HCT116 (cell line): ENCODE data around the gene DIP2B. TPM values are rescaled to one million over a fixed set of nuclear protein-coding genes. Genes with fewer than 3 reads are reported as not detected.
A peak's percentile ranks its signal among the peaks of the same experiment; 100 is the strongest.

ENCODE experiments used
- ATAC-seq: fragments of 200-7000 bp; cut with Tn5 transposase; 2 replicates; pipeline ENCODE4 v1.9.1; 2020; ENCODE audit warnings: mild to moderate bottlenecking, moderate library complexity
- BruUV-seq: library from RNA; stranded (reverse); fragments of 400-500 nt; replicated peaks from 2 replicates; lab custom pipeline; 2021; lab: Mats Ljungman, UMichigan
- CTCF ChIA-PET: fragments of 300-600 bp; sonication (Branson Sonifier 250); formaldehyde crosslinking; loops from one replicate; lab custom pipeline; 2021; ENCODE audit warnings: antibody characterized with exemption; lab: Charles Lee
- POLR2A ChIA-PET: fragments of 300-600, 350-600 bp; sonication (Branson Sonifier 250); formaldehyde crosslinking; loops from one replicate; lab custom pipeline; 2021; ENCODE audit warnings: antibody characterized with exemption; lab: Charles Lee
- RAD21 ChIA-PET, 2 experiments: fragments of 300-600 bp; sonication (Branson Sonifier 250); formaldehyde crosslinking; loops; one replicate each; lab custom pipeline; 2023; ENCODE audit warnings: low total read pairs in 2 of 2; ENCODE audit not compliant: uncharacterized antibody in 2 of 2, unreplicated experiment in 2 of 2, low non-redundant PET in 1 of 2; lab: Charles Lee
- DNase-seq: peaks from one replicate; pipeline ENCODE4 v3.0.0-alpha.2; 2010; ENCODE audit warnings: low read depth, low spot score
- H2AFZ ChIP-seq: fragments of 200-600 bp; shearing (Covaris generic), sonication (generic); 2 replicates; pipeline ENCODE4 v1.6.1; 2017; ENCODE audit warnings: low read depth, mixed run types, mixed read lengths, antibody characterized with exemption, low read length; ENCODE audit not compliant: poor library complexity, severe bottlenecking
- H3K27ac ChIP-seq: 2 replicates; pipeline ENCODE4 v1.5.1; 2012; ENCODE audit warnings: low read depth, low read length
- H3K27me3 ChIP-seq: fragments of 200-600 bp; sonication (generic); 2 replicates; pipeline ENCODE4 v1.6.1; 2016; ENCODE audit warnings: mixed run types, low read length, mixed read lengths; ENCODE audit not compliant: insufficient read depth
- H3K36me3 ChIP-seq, 2 experiments: fragments of 200-500 bp in 1 of 2; fragments of 200-600 bp in 1 of 2; sonication (Bioruptor generic) in 1 of 2; sonication (generic) in 1 of 2; 2 replicates each; pipeline versions ENCODE4 v1.5.1 to v1.6.1; 2014 to 2016; ENCODE audit warnings: low read length in 2 of 2, inconsistent platforms in 1 of 2, mixed read lengths in 1 of 2, mixed run types in 1 of 2; ENCODE audit not compliant: insufficient read depth in 2 of 2, control insufficient read depth in 1 of 2
- H3K4me1 ChIP-seq, 2 experiments: fragments of 200-600 bp in 1 of 2; sonication (generic) in 1 of 2; 2 replicates each; pipeline versions ENCODE4 v1.5.1 to v1.6.1; 2012 to 2017; ENCODE audit warnings: low read length in 2 of 2, inconsistent platforms in 1 of 2, mild to moderate bottlenecking in 1 of 2, mixed read lengths in 1 of 2, mixed run types in 1 of 2, moderate library complexity in 1 of 2; ENCODE audit not compliant: insufficient read depth in 2 of 2, control insufficient read depth in 1 of 2
- H3K4me2 ChIP-seq: fragments of 200-600 bp; sonication (generic); 2 replicates; pipeline ENCODE4 v1.6.1; 2017; ENCODE audit warnings: mixed run types, low read length, mixed read lengths
- H3K4me3 ChIP-seq, 2 experiments: fragments of 200-600 bp in 1 of 2; sonication (generic) in 1 of 2; replicated peaks in 1 of 2; 2 replicates each; pipeline ENCODE4 v1.5.1; 2011 to 2016; ENCODE audit warnings: low read length in 2 of 2, control low read depth in 1 of 2, low read depth in 1 of 2, mild to moderate bottlenecking in 1 of 2, mixed read lengths in 1 of 2, mixed run types in 1 of 2
- H3K79me2 ChIP-seq: fragments of 200-600 bp; sonication (generic); 2 replicates; pipeline ENCODE4 v1.6.1; 2017; ENCODE audit warnings: mild to moderate bottlenecking, mixed run types, low read length, moderate library complexity, mixed read lengths; ENCODE audit not compliant: insufficient read depth
- H3K9ac ChIP-seq: fragments of 200-600 bp; sonication (generic); 2 replicates; pipeline ENCODE4 v1.6.1; 2016; ENCODE audit warnings: low read length, mixed read lengths
- H3K9me2 ChIP-seq: fragments of 200-600 bp; sonication (generic), shearing (Covaris generic); 2 replicates; pipeline ENCODE4 v1.6.1; 2017; ENCODE audit warnings: mixed run types, mild to moderate bottlenecking, moderate library complexity; ENCODE audit not compliant: insufficient read depth
- H3K9me3 ChIP-seq, 2 experiments: fragments of 200-500 bp in 1 of 2; fragments of 200-600 bp in 1 of 2; sonication (Bioruptor generic) in 1 of 2; sonication (generic) in 1 of 2; 2 replicates each; pipeline ENCODE4 v1.6.1; 2014 to 2017; ENCODE audit warnings: low read length in 2 of 2, mixed read lengths in 2 of 2, inconsistent platforms in 1 of 2, low read depth in 1 of 2, mild to moderate bottlenecking in 1 of 2, mixed run types in 1 of 2, moderate library complexity in 1 of 2; ENCODE audit not compliant: control insufficient read depth in 1 of 2, insufficient read depth in 1 of 2
- H4K20me1 ChIP-seq: fragments of 200-600 bp; sonication (generic), shearing (Covaris generic); 2 replicates; pipeline ENCODE4 v1.6.1; 2017; ENCODE audit warnings: mixed run types, mild to moderate bottlenecking, moderate library complexity; ENCODE audit not compliant: insufficient read depth
- EGR1 ChIP-seq: IDR thresholded peaks from 2 replicates; pipeline ENCODE4 v1.6.1; 2012; ENCODE audit warnings: low read depth
- EZH2 ChIP-seq: fragments of 200-600 bp; sonication (generic); IDR thresholded peaks from 2 replicates; pipeline ENCODE4 v1.6.1; 2017; ENCODE audit warnings: antibody characterized with exemption, mixed run types
- FOSL1 ChIP-seq: IDR thresholded peaks from 2 replicates; pipeline ENCODE4 v1.6.1; 2012; ENCODE audit warnings: low read depth
- POLR2A ChIP-seq: IDR thresholded peaks from 2 replicates; pipeline ENCODE4 v1.7.0; 2011; ENCODE audit warnings: borderline replicate concordance; ENCODE audit not compliant: insufficient read depth, insufficient read length; ENCODE audit errors: extremely low read depth
- ZBTB33 ChIP-seq: IDR thresholded peaks from 2 replicates; pipeline ENCODE4 v1.6.1; 2011; ENCODE audit warnings: mild to moderate bottlenecking, low read length, moderate library complexity; ENCODE audit not compliant: insufficient replicate concordance; ENCODE audit errors: extremely low read depth
- intact Hi-C: fragments of 100-400 bp; cut with micrococcal nuclease; formaldehyde crosslinking; loops from 2 replicates; pipeline ENCODE4 v1.10.0; 2022
- total RNA-seq: library from RNA; stranded (reverse); gene quantifications from one replicate; pipeline ENCODE4 v1.2.1, GENCODE V29; 2021; ENCODE audit not compliant: unreplicated experiment
- TF ChIP-seq, protein P1 (sequence below): IDR thresholded peaks from 2 replicates; pipeline ENCODE4 v1.6.1; 2012; ENCODE audit warnings: low read depth
- TF ChIP-seq, protein P2 (sequence below): IDR thresholded peaks from 2 replicates; pipeline ENCODE4 v1.6.1; 2012

Gene DIP2B
- total RNA-seq, 1 experiment from 2014 or later: 32.3 TPM

- ChIA-PET RAD21 (no interaction called here), POLR2A (no interaction called here), CTCF (no interaction called here)
- BruUV-seq: no TSS peak
- no peaks in the 10 kb centered on the region for H3K27me3 ChIP-seq
- no peaks in the 10 kb centered on the region for H3K9me2 ChIP-seq
- H3K4me1 ChIP-seq: peaks cover 7 to 21% of the 10 kb centered on the region in 2 experiments; a peak in 3 of 4 replicates
- no peak overlapping the region for H3K4me3 ChIP-seq
- DNase-seq (no peak), ATAC-seq (no peak)
- no peak overlapping the region for H2AFZ ChIP-seq
- H3K9ac ChIP-seq: no peak overlapping the region
- H3K4me2 ChIP-seq: no peak overlapping the region
- H4K20me1 ChIP-seq: no peaks in the 10 kb centered on the region
- no peak overlapping the region for H3K27ac ChIP-seq
- no peaks in the 10 kb centered on the region for H3K9me3 ChIP-seq
- intact Hi-C loops: no loop called here
- TF ChIP-seq, protein P1, sequence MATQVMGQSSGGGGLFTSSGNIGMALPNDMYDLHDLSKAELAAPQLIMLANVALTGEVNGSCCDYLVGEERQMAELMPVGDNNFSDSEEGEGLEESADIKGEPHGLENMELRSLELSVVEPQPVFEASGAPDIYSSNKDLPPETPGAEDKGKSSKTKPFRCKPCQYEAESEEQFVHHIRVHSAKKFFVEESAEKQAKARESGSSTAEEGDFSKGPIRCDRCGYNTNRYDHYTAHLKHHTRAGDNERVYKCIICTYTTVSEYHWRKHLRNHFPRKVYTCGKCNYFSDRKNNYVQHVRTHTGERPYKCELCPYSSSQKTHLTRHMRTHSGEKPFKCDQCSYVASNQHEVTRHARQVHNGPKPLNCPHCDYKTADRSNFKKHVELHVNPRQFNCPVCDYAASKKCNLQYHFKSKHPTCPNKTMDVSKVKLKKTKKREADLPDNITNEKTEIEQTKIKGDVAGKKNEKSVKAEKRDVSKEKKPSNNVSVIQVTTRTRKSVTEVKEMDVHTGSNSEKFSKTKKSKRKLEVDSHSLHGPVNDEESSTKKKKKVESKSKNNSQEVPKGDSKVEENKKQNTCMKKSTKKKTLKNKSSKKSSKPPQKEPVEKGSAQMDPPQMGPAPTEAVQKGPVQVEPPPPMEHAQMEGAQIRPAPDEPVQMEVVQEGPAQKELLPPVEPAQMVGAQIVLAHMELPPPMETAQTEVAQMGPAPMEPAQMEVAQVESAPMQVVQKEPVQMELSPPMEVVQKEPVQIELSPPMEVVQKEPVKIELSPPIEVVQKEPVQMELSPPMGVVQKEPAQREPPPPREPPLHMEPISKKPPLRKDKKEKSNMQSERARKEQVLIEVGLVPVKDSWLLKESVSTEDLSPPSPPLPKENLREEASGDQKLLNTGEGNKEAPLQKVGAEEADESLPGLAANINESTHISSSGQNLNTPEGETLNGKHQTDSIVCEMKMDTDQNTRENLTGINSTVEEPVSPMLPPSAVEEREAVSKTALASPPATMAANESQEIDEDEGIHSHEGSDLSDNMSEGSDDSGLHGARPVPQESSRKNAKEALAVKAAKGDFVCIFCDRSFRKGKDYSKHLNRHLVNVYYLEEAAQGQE: peak; percentile 22
- TF ChIP-seq POLR2A: no peak
- TF ChIP-seq, protein P2, sequence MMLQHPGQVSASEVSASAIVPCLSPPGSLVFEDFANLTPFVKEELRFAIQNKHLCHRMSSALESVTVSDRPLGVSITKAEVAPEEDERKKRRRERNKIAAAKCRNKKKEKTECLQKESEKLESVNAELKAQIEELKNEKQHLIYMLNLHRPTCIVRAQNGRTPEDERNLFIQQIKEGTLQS: no peak
- peaks cover 65% of the 10 kb centered on the region for H3K79me2 ChIP-seq
- H3K36me3 ChIP-seq: no peaks in the 10 kb centered on the region
Observed at GRCh38 chr12:50584135-50584534, 79.3 kb downstream of the DIP2B start.

DNA sequence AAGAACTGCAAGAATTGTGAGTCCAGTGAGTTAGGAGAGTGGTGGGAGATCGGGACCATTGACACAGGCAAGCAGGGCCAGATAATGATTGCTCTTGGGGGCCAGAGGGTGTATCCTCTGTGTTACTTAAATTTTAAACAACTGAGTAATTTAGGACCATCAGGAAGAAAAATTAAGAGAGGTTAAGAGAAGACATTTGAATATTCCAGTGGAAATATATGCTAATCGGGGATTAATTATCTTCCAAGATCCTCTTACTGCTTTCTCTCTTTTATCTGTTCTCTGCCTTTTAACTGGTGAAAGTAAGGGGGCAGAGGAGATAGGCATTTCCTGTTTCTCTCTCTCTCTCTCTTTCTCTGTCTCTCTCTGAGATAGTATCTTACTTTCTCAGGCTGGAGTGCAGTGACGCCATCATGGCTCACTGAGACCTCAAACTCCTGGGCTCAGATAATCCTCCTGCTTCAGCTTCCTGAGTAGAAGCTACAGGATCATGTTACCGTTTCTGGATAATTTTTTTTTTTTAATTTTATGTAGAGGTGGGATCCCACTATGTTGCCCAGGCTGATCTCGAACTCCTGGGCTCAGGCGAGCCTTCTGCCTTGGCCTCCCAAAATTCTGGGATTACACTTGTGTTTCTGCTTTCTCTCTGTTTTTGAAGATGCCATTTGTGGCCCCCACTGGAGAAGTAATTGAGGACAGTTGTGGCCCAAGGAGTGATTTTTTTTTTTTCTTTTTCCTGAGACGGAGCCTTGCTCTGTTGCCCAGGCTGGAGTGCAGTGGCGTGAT, 85.1 kb downstream of the DIP2B start:
- H3K4me1 ChIP-seq: peaks cover 2 to 18% of the 10 kb centered on the region in 2 experiments; a peak in 1 of 4 replicates
- H3K4me3 ChIP-seq: no peak overlapping the region
- ATAC-seq (no peak), DNase-seq (no peak)
- no peaks in the 10 kb centered on the region for H4K20me1 ChIP-seq
- no peaks in the 10 kb centered on the region for H3K9me2 ChIP-seq
- H3K27ac ChIP-seq: no peak overlapping the region
- intact Hi-C loops: no loop called here
- ChIA-PET RAD21 (no interaction called here), POLR2A (interaction anchor here (0.7 kb wide), 1 partner anchor 1460 kb away, joined by 3 read pairs; no protein-coding TSS in a partner anchor), CTCF (no interaction called here)
- no peaks in the 10 kb centered on the region for H3K9me3 ChIP-seq
- H3K27me3 ChIP-seq: no peaks in the 10 kb centered on the region
- no peak overlapping the region for H2AFZ ChIP-seq
- H3K4me2 ChIP-seq: no peak overlapping the region
- no peak overlapping the region for H3K9ac ChIP-seq
- H3K36me3 ChIP-seq: no peaks in the 10 kb centered on the region
- peaks cover 45% of the 10 kb centered on the region for H3K79me2 ChIP-seq
- no TSS peak for BruUV-seq
- TF ChIP-seq, protein P2: no peak
- no peak for TF ChIP-seq FOSL1
- no peak for TF ChIP-seq EGR1
- no peak for TF ChIP-seq ZBTB33
- no peak for TF ChIP-seq EZH2
- TF ChIP-seq, protein P1: no peak
